HL-60 (cell line): ENCODE data around the gene GRIK1.

ENCODE experiments used
- DNase-seq, 2 experiments: peaks; one replicate each; pipeline ENCODE4 v3.0.0-alpha.2; 2010 to 2020; ENCODE audit warnings: low read depth in 1 of 2, low spot score in 1 of 2
- H3K27ac ChIP-seq: fragments of 250-450 bp; sonication (Bioruptor Pico); replicated peaks from 2 replicates; pipeline ENCODE4 v1.5.1; 2020; ENCODE audit warnings: mild to moderate bottlenecking, moderate library complexity
- H3K27me3 ChIP-seq: fragments of 250-450 bp; sonication (Bioruptor Pico); 2 replicates; pipeline ENCODE4 v1.5.1; 2021; ENCODE audit warnings: mild to moderate bottlenecking, moderate library complexity; ENCODE audit not compliant: insufficient read depth, poor library complexity, severe bottlenecking
- H3K4me3 ChIP-seq: replicated peaks from 2 replicates; pipeline ENCODE4 v1.5.1; 2011; ENCODE audit warnings: mild to moderate bottlenecking, control low read depth, low read length; ENCODE audit not compliant: insufficient read depth
- GABPA ChIP-seq: IDR thresholded peaks from 2 replicates; pipeline ENCODE4 v1.6.1; 2012; ENCODE audit warnings: low read depth
- POLR2AphosphoS5 ChIP-seq: IDR thresholded peaks from 2 replicates; pipeline ENCODE4 v1.6.1; 2012; ENCODE audit warnings: low read depth
- REST ChIP-seq: IDR thresholded peaks from 2 replicates; pipeline ENCODE4 v1.6.1; 2012; ENCODE audit warnings: low read depth; ENCODE audit not compliant: insufficient replicate concordance
- SPI1 ChIP-seq: IDR thresholded peaks from 2 replicates; pipeline ENCODE4 v1.6.1; 2012; ENCODE audit warnings: low read depth, mild to moderate bottlenecking, borderline replicate concordance
- TF ChIP-seq, protein P1 (sequence below): IDR thresholded peaks from one replicate; pipeline ENCODE4 v1.5.1; 2011; ENCODE audit warnings: low read length, control low read depth, inconsistent platforms; ENCODE audit not compliant: insufficient read depth

GRIK1 gene

GRCh38 chr21:29621525-29621924 is 318.3 kb downstream of the GRIK1 start:
- Histone ChIP-seq H3K4me3 (no peak overlapping the region), H3K27me3 (no peaks in the 10 kb centered on the region), H3K27ac (no peak overlapping the region)
- TF ChIP-seq GABPA, result no peak
- no peak for TF ChIP-seq REST
- no peak for TF ChIP-seq SPI1
- TF ChIP-seq POLR2AphosphoS5, result no peak
- DNase-seq, result no peak

DNA sequence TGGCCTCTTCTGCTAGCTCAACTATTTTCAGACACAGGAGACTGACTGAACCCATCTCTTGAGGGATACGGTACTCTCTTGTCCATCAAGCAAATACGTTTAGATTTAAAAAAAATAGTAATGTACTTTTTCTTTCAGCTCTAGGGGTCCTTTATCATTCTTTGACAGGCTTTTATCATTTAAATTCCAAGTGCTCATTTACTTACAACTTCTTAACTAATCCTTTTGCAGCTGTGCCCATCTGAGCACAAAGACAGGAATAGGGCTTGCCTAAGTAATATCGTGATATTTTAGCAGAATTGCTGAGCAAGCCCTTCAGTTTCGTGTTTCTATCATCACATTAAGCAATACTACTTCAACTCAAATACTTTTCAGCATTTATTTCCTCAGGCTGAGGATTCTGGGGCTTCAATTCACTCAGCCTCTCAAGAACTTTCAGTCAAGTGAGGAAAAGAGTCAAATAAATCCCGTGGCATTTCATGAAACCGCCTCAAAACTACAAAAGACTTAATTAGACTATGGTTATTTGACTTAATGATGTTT is 323.5 kb downstream of the GRIK1 start:
- TF ChIP-seq, protein P1, sequence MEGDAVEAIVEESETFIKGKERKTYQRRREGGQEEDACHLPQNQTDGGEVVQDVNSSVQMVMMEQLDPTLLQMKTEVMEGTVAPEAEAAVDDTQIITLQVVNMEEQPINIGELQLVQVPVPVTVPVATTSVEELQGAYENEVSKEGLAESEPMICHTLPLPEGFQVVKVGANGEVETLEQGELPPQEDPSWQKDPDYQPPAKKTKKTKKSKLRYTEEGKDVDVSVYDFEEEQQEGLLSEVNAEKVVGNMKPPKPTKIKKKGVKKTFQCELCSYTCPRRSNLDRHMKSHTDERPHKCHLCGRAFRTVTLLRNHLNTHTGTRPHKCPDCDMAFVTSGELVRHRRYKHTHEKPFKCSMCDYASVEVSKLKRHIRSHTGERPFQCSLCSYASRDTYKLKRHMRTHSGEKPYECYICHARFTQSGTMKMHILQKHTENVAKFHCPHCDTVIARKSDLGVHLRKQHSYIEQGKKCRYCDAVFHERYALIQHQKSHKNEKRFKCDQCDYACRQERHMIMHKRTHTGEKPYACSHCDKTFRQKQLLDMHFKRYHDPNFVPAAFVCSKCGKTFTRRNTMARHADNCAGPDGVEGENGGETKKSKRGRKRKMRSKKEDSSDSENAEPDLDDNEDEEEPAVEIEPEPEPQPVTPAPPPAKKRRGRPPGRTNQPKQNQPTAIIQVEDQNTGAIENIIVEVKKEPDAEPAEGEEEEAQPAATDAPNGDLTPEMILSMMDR, result no peak
- TF ChIP-seq GABPA, result no peak
- TF ChIP-seq POLR2AphosphoS5, result no peak
- TF ChIP-seq REST, result no peak
- TF ChIP-seq SPI1, result no peak
- Histone ChIP-seq H3K27ac (no peak overlapping the region), H3K27me3 (no peaks in the 10 kb centered on the region), H3K4me3 (no peak overlapping the region)
- DNase-seq, result no peak

DNA sequence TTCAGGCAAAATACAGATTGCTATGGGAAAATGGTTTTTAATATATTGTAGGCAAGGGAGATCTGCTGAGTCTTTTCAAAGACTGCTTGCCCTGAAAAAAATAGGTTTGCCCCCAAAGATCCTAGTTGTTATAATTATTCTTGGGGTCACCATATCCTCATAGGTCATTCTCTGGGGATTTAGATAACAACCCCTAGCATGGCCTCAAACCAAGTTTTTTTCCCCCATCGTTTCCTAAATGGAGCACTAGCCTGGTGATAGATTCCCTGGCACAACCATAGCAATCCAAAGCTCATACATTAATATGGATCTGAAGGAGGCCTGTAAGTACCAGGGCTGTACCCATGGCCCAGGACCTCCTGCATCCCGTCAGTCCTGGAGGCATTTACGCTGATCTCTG is 325.9 kb downstream of the GRIK1 start:
- no peak overlapping the region for H3K4me3 ChIP-seq
- DNase-seq, result no peak
- H3K27ac ChIP-seq, result no peak overlapping the region
- no peaks in the 10 kb centered on the region for H3K27me3 ChIP-seq
- TF ChIP-seq SPI1, result no peak
- no peak for TF ChIP-seq REST
- TF ChIP-seq, protein P1, result no peak
- no peak for TF ChIP-seq POLR2AphosphoS5
- TF ChIP-seq GABPA, result no peak

- TF ChIP-seq SPI1 (no peak), GABPA (no peak), REST (no peak), POLR2AphosphoS5 (no peak)
- TF ChIP-seq, protein P1, result no peak
- Histone ChIP-seq H3K27ac (no peak overlapping the region), H3K27me3 (no peaks in the 10 kb centered on the region), H3K4me3 (no peak overlapping the region)
- DNase-seq, result no peak
Measured at GRCh38 chr21:29613021-29613420, 326.8 kb downstream of the GRIK1 start.
